Vagina (tissue), 2 donors: ENCODE results near the gene SURF1. TPM values are rescaled to one million over a fixed set of nuclear protein-coding genes. Genes with fewer than 3 reads are reported as not detected.

Source experiments
- DNase-seq, 2 donors: peaks; one replicate each; pipeline ENCODE4 v3.0.0-alpha.2; 2017; ENCODE audit errors: extremely low spot score in 2 of 2
- H3K27ac ChIP-seq: fragments of 200-600 bp; sonication (generic); one replicate; pipeline ENCODE4 v1.5.1; 2019
- H3K27me3 ChIP-seq: fragments of 200-600 bp; sonication (generic); one replicate; pipeline ENCODE4 v1.5.1; 2019
- H3K36me3 ChIP-seq, 2 donors: fragments of 200-600 bp; sonication (generic); one replicate each; pipeline ENCODE4 v1.5.1; 2017 to 2019
- H3K4me1 ChIP-seq: fragments of 200-600 bp; sonication (generic); one replicate; pipeline ENCODE4 v1.5.1; 2019
- H3K4me3 ChIP-seq, 2 donors: fragments of 200-600 bp; sonication (generic); 1 replicate in 1 of 2; 2 replicates in 1 of 2; pipeline ENCODE4 v1.5.1; 2016 to 2019
- H3K9me3 ChIP-seq: fragments of 200-600 bp; sonication (generic); one replicate; pipeline ENCODE4 v1.5.1; 2019
- CTCF ChIP-seq, 3 experiments: fragments of 450-650 bp in 2 of 3; fragments of 200-600 bp in 1 of 3; sonication (generic) in 1 of 3; IDR thresholded peaks; one replicate each; pipeline ENCODE4 v1.5.1; 2017 to 2019; ENCODE audit warnings: antibody characterized with exemption in 3 of 3, mild to moderate bottlenecking in 2 of 3, moderate library complexity in 2 of 3
- POLR2A ChIP-seq, 2 donors: fragments of 450-650 bp; IDR thresholded peaks; one replicate each; pipeline ENCODE4 v1.6.1; 2017; ENCODE audit warnings: antibody characterized with exemption in 2 of 2, mild to moderate bottlenecking in 2 of 2, moderate library complexity in 2 of 2
- POLR2AphosphoS5 ChIP-seq, 2 donors: sonication (generic); formaldehyde crosslinking; IDR thresholded peaks; one replicate each; pipeline ENCODE4 v1.9.0; 2017; ENCODE audit warnings: antibody characterized with exemption in 2 of 2, mild to moderate bottlenecking in 2 of 2, low read depth in 1 of 2; ENCODE audit not compliant: insufficient read depth in 1 of 2
- intact Hi-C: fragments of 100-400 bp; cut with DNase I; formaldehyde crosslinking; loops from one replicate; pipeline ENCODE4 v1.15.1; 2023
- total RNA-seq: library from RNA; depleted of rRNA; stranded (reverse); fragments of >200 nt; gene quantifications from one replicate; pipeline ENCODE4 v1.2.3, GENCODE V29; 2016

The SURF1 gene
- total RNA-seq, 1 donor from 2014 or later, result 31.2 TPM

- H3K27ac ChIP-seq, result no peak overlapping the region
- H3K4me1 ChIP-seq, result peaks cover 31% of the 10 kb centered on the region
- no peaks in the 10 kb centered on the region for H3K9me3 ChIP-seq
- peaks cover 0 to 38% of the 10 kb centered on the region in 2 donors for H3K36me3 ChIP-seq
- H3K4me3 ChIP-seq, result no peak overlapping the region
- H3K27me3 ChIP-seq, result no peaks in the 10 kb centered on the region
- intact Hi-C loops, result no loop called here
- no peak for TF ChIP-seq POLR2A (IDR thresholded peaks at IDR 0.05)
- no peak for DNase-seq
These were observed 22.1 kb downstream of the SURF1 start for GRCh38 chr9:133334161-133334560.

GRCh38 chr9:133333566-133333965 lies 22.7 kb downstream of the SURF1 start:
- H3K4me1 ChIP-seq, result peaks cover 31% of the 10 kb centered on the region
- no peaks in the 10 kb centered on the region for H3K27me3 ChIP-seq
- no peak for DNase-seq
- no peak for TF ChIP-seq POLR2A (IDR thresholded peaks at IDR 0.05)
- TF ChIP-seq POLR2AphosphoS5 (IDR thresholded peaks at IDR 0.05; ENCODE audit: insufficient read depth in 1 of 2, low read depth in 1 of 2), result no peak
- no peak for TF ChIP-seq CTCF (IDR thresholded peaks at IDR 0.05)
- H3K27ac ChIP-seq, result no peak overlapping the region
- no peak overlapping the region for H3K4me3 ChIP-seq
- peaks cover 0 to 38% of the 10 kb centered on the region in 2 donors for H3K36me3 ChIP-seq
- no peaks in the 10 kb centered on the region for H3K9me3 ChIP-seq
- intact Hi-C loops, result no loop called here

GRCh38 chr9:133333011-133333410 lies 23.3 kb downstream of the SURF1 start:
- Histone ChIP-seq H3K4me3 (no peak overlapping the region), H3K27ac (no peak overlapping the region), H3K9me3 (no peaks in the 10 kb centered on the region), H3K36me3 (peaks cover 0 to 38% of the 10 kb centered on the region in 2 donors), H3K27me3 (no peaks in the 10 kb centered on the region), H3K4me1 (peaks cover 31% of the 10 kb centered on the region)
- DNase-seq, result no peak
- intact Hi-C loops, result no loop called here
- no peak for TF ChIP-seq POLR2A (IDR thresholded peaks at IDR 0.05)
- no peak for TF ChIP-seq CTCF (IDR thresholded peaks at IDR 0.05)
- no peak for TF ChIP-seq POLR2AphosphoS5 (IDR thresholded peaks at IDR 0.05; ENCODE audit: insufficient read depth in 1 of 2, low read depth in 1 of 2)

GRCh38 chr9:133332381-133332730 lies 23.9 kb downstream of the SURF1 start:
- H3K36me3 ChIP-seq, result peaks cover 0 to 38% of the 10 kb centered on the region in 2 donors
- no peak for DNase-seq

GRCh38 chr9:133331641-133332380 lies 24.5 kb downstream of the SURF1 start:
- H3K4me1 ChIP-seq, result peaks cover 30% of the 10 kb centered on the region
- TF ChIP-seq CTCF (IDR thresholded peaks at IDR 0.05), result no peak
- no peak for TF ChIP-seq POLR2AphosphoS5 (IDR thresholded peaks at IDR 0.05; ENCODE audit: insufficient read depth in 1 of 2, low read depth in 1 of 2)
- TF ChIP-seq POLR2A (IDR thresholded peaks at IDR 0.05), result no peak
- DNase-seq, result no peak
- no peaks in the 10 kb centered on the region for H3K27me3 ChIP-seq
- H3K27ac ChIP-seq, result no peak overlapping the region
- no peak overlapping the region for H3K4me3 ChIP-seq
- intact Hi-C loops, result no loop called here
- no peaks in the 10 kb centered on the region for H3K9me3 ChIP-seq
- H3K36me3 ChIP-seq, result peaks cover 0 to 38% of the 10 kb centered on the region in 2 donors

More at GRCh38 chr9:133332381-133332730, 23.9 kb downstream of the SURF1 start:
- Histone ChIP-seq H3K27me3 (no peaks in the 10 kb centered on the region), H3K9me3 (no peaks in the 10 kb centered on the region), H3K27ac (no peak overlapping the region), H3K4me3 (no peak overlapping the region), H3K4me1 (peaks cover 31% of the 10 kb centered on the region)
- TF ChIP-seq POLR2A (IDR thresholded peaks at IDR 0.05) (no peak), CTCF (IDR thresholded peaks at IDR 0.05) (no peak), POLR2AphosphoS5 (IDR thresholded peaks at IDR 0.05; ENCODE audit: insufficient read depth in 1 of 2, low read depth in 1 of 2) (no peak)
- intact Hi-C loops, result no loop called here
